Common myeloid progenitor, CD34-positive (primary cell): ENCODE results near the gene TNFRSF1A.

Source experiments
- CTCF ChIA-PET: fragments of 350-600 bp; sonication (Branson Sonifier 250); formaldehyde crosslinking; loops from one replicate; lab custom pipeline; 2021; ENCODE audit warnings: antibody characterized with exemption; lab: Charles Lee
- POLR2A ChIA-PET: fragments of 350-600 bp; sonication (Branson Sonifier 250); formaldehyde crosslinking; loops from one replicate; lab custom pipeline; 2021; ENCODE audit warnings: antibody characterized with exemption; lab: Charles Lee
- DNase-seq, 3 donors: peaks; one replicate each; pipeline versions ENCODE4 v3.0.0 to v3.0.0-alpha.2; 2013
- H3K27ac ChIP-seq, 2 experiments: 1 replicate in 1 of 2; 2 replicates in 1 of 2; pipeline ENCODE4 v1.7.0; 2013; ENCODE audit warnings: inconsistent platforms in 2 of 2, low read length in 2 of 2, mild to moderate bottlenecking in 2 of 2, low read depth in 1 of 2, moderate library complexity in 1 of 2; ENCODE audit not compliant: severe bottlenecking in 2 of 2, insufficient read depth in 1 of 2, poor library complexity in 1 of 2
- H3K27me3 ChIP-seq, 5 experiments: replicated peaks in 2 of 5; 1 replicate in 3 of 5; 2 replicates in 2 of 5; pipeline versions ENCODE4 v1.6.1 to v1.7.0; 2013; ENCODE audit warnings: low read length in 4 of 5, mild to moderate bottlenecking in 2 of 5, moderate library complexity in 2 of 5, inconsistent platforms in 1 of 5; ENCODE audit not compliant: insufficient read depth in 5 of 5, control insufficient read depth in 4 of 5
- H3K36me3 ChIP-seq, 4 experiments: 1 replicate in 2 of 4; 2 replicates in 2 of 4; pipeline versions ENCODE4 v1.6.1 to v1.7.0; 2013; ENCODE audit warnings: low read length in 3 of 4, control low read depth in 1 of 4, mild to moderate bottlenecking in 1 of 4; ENCODE audit not compliant: control insufficient read depth in 4 of 4, insufficient read depth in 4 of 4
- H3K4me1 ChIP-seq, 4 experiments: 1 replicate in 3 of 4; 2 replicates in 1 of 4; pipeline versions ENCODE4 v1.6.1 to v1.7.1; 2013; ENCODE audit warnings: low read length in 3 of 4, mild to moderate bottlenecking in 3 of 4, control low read depth in 1 of 4, inconsistent platforms in 1 of 4, moderate library complexity in 1 of 4; ENCODE audit not compliant: control insufficient read depth in 4 of 4, insufficient read depth in 4 of 4; ENCODE audit errors: control extremely low read depth in 1 of 4
- H3K4me3 ChIP-seq, 7 experiments: 1 replicate in 4 of 7; 2 replicates in 3 of 7; pipeline versions ENCODE4 v1.5.1 to v1.7.0; 2013; ENCODE audit warnings: mild to moderate bottlenecking in 7 of 7, low read length in 6 of 7, moderate library complexity in 6 of 7, inconsistent platforms in 2 of 7, low read depth in 2 of 7, control low read depth in 1 of 7; ENCODE audit not compliant: insufficient read depth in 4 of 7, control insufficient read depth in 1 of 7; ENCODE audit errors: extremely low read depth in 1 of 7
- H3K9me3 ChIP-seq, 5 experiments: 1 replicate in 4 of 5; 2 replicates in 1 of 5; pipeline versions ENCODE4 v1.6.1 to v1.7.1; 2013; ENCODE audit warnings: low read length in 4 of 5, mild to moderate bottlenecking in 2 of 5, inconsistent platforms in 1 of 5, low read depth in 1 of 5, moderate library complexity in 1 of 5; ENCODE audit not compliant: control insufficient read depth in 4 of 5, insufficient read depth in 2 of 5; ENCODE audit errors: control extremely low read depth in 1 of 5
- WGBS: methylation state at CpG from one replicate; pipeline ENCODE4 v1.1.5; 2013; ENCODE audit not compliant: insufficient coverage; 5-methylcytosine and 5-hydroxymethylcytosine counted together

The TNFRSF1A gene

DNA sequence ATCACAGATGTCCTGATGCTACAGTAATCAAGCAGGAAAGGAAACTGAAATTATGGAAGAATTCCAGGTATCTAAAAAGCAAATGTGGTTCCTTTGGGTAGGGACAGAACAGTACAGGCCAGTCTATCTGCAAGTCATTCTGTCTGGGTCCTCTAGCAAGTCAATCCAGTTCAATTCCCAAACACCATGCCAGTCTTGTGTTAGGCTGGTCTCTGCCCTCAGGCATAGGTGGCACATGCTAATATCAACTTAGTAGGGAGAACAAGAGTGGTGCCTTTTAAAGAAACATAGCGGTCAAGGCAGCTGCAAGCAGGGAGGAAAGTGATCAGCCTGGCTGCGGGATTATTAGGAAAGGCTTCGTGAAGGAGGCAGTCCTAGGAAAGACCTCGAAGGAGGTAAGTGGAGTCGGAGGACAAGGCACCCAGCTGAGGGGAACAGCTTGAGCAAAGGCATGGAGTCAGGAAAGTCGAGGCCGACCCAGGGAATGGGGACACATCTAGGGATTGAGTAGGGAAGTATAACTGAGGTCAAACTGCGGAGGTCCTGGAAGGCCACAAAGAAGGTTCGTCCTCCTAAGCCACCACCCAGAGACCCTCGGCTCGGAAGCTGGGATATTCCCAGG is 35.2 kb downstream of the TNFRSF1A start:
- Histone ChIP-seq H3K36me3 (no peaks in the 10 kb centered on the region), H3K4me1 (peaks cover 0 to 31% (median 30%) of the 10 kb centered on the region in 4 experiments), H3K9me3 (no peaks in the 10 kb centered on the region), H3K4me3 (no peak overlapping the region), H3K27ac (no peak overlapping the region), H3K27me3 (peaks cover 0 to 7% (median 0%) of the 10 kb centered on the region in 5 experiments)
- CTCF ChIA-PET: interaction anchor here (0.6 to 1.4 kb wide), 3 partner anchors 19 to 46 kb away, joined by 3 read pairs; no protein-coding TSS in a partner anchor
- DNase-seq: no peak
- WGBS: 95% methylated on average over 11 of the region's 11 CpGs
- POLR2A ChIA-PET: no interaction called here

DNA sequence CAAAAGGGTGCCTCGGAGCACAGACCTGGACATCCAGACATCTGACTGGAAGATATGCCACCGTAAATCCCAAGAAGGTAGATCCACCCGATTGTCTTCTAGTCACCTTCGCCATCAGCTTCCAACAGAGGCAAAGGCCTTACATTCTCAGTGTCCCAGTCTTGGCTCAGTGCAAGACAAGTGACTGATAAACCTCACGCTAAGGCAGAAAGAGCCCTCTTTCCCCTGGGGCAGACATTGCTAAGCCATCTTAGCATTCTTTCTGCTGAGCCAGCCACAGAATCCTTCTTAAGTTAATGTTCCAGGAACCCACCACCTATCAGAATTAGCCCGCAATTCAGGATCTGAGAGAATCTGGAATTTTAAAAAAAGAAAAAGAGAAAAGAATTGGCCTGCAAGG is 35.7 kb downstream of the TNFRSF1A start:
- H3K4me1 ChIP-seq: peaks cover 0 to 31% (median 29%) of the 10 kb centered on the region in 4 experiments
- ChIA-PET POLR2A (no interaction called here), CTCF (interaction anchor here (0.6 to 1.9 kb wide), 5 partner anchors 10 to 106 kb away, joined by 3 to 7 read pairs (median 3); partner anchors contain the start of gene CD9)

DNA sequence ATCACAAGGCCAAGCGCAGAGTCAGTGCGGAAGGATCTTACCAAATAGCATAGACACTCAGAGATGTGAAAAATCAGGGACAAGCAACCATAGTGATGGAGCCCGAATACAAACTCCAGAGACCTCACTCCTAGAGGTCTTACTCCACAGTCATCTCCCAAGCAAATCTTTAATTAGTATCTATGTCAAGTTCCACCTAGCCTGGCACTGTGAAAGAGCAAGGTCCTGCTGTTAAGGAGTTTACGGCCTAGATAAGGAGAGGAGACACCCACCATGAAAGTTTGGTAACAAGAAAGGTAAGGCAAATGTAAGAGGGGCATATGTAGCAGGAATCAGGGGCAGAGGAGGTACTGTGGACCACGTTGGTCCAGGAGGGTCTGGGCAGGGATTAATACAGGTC is 38.8 kb downstream of the TNFRSF1A start:
- WGBS: 100% methylated on average over 4 of the region's 5 CpGs
- DNase-seq: no peak
- H3K36me3 ChIP-seq: no peaks in the 10 kb centered on the region
- no peaks in the 10 kb centered on the region for H3K27me3 ChIP-seq
- POLR2A ChIA-PET: no interaction called here
- CTCF ChIA-PET: no interaction called here
- H3K9me3 ChIP-seq: no peaks in the 10 kb centered on the region
- no peak overlapping the region for H3K4me3 ChIP-seq
- H3K4me1 ChIP-seq: peaks cover 0 to 15% (median 14%) of the 10 kb centered on the region in 4 experiments
- H3K27ac ChIP-seq: no peak overlapping the region

More for the DNA sequence above, 35.7 kb downstream of the TNFRSF1A start:
- Histone ChIP-seq H3K36me3 (no peaks in the 10 kb centered on the region), H3K9me3 (no peaks in the 10 kb centered on the region), H3K27me3 (peaks cover 0 to 5% (median 0%) of the 10 kb centered on the region in 5 experiments), H3K27ac (no peak overlapping the region), H3K4me3 (no peak overlapping the region)
- no peak for DNase-seq
- 68% methylated on average over 5 of the region's 6 CpGs for WGBS

GRCh38 chr12:6302621-6303020 is 39.3 kb downstream of the TNFRSF1A start:
- no peaks in the 10 kb centered on the region for H3K36me3 ChIP-seq
- 85% methylated on average over 3 of the region's 3 CpGs for WGBS
- no peaks in the 10 kb centered on the region for H3K27me3 ChIP-seq
- ChIA-PET CTCF (interaction anchor here (1.4 kb wide), 1 partner anchor 20 kb away, joined by 3 read pairs; no protein-coding TSS in a partner anchor), POLR2A (no interaction called here)
- no peaks in the 10 kb centered on the region for H3K9me3 ChIP-seq
- H3K4me3 ChIP-seq: no peak overlapping the region
- H3K4me1 ChIP-seq: peaks cover 0 to 10% (median 9%) of the 10 kb centered on the region in 4 experiments
- DNase-seq: no peak
- no peak overlapping the region for H3K27ac ChIP-seq

- no peak overlapping the region for H3K27ac ChIP-seq
Observed at GRCh38 chr12:6301721-6302120, 40.2 kb downstream of the TNFRSF1A start.

DNA sequence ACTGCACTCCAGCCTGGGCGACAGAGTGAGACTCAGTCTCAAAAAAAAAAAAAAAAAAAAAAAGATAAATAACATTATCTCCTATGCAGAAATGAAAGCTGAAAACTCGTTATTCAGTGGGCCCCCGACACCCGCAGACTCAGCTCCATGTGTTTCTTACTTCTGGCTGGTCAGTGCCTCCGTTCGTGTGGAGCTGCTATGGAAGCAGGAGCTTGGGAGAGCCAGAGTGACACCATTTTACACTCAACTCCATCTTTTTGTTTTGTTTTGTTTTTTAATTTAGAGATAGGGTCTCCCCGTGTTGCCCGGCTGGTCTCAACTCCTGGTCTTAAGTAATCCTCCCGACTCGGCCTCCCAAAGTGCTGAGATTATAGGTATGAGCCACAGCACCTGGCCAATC is 44.7 kb downstream of the TNFRSF1A start:
- no peaks in the 10 kb centered on the region for H3K27me3 ChIP-seq
- H3K36me3 ChIP-seq: no peaks in the 10 kb centered on the region
- no peak overlapping the region for H3K4me3 ChIP-seq
- H3K4me1 ChIP-seq: peaks cover 0 to 31% (median 15%) of the 10 kb centered on the region in 4 experiments
- peak overlapping the region in 1 of 2 experiments; percentile 27 for H3K27ac ChIP-seq
- no peaks in the 10 kb centered on the region for H3K9me3 ChIP-seq
- DNase-seq: no peak
- 92% methylated on average over 2 of the region's 10 CpGs for WGBS
- CTCF ChIA-PET: interaction anchor here (1.0 to 1.8 kb wide), 3 partner anchors 9 to 130 kb away, joined by 3 to 4 read pairs (median 4); no protein-coding TSS in a partner anchor
- POLR2A ChIA-PET: no interaction called here

More at GRCh38 chr12:6301721-6302120, 40.2 kb downstream of the TNFRSF1A start:
- H3K36me3 ChIP-seq: no peaks in the 10 kb centered on the region
- DNase-seq: no peak
- no peak overlapping the region for H3K4me3 ChIP-seq
- H3K9me3 ChIP-seq: no peaks in the 10 kb centered on the region
- H3K4me1 ChIP-seq: peaks cover 0 to 6% (median under 1%) of the 10 kb centered on the region in 4 experiments
- CTCF ChIA-PET: interaction anchor here (0.6 to 1.4 kb wide), 2 partner anchors 21 to 244 kb away, joined by 3 to 4 read pairs; no protein-coding TSS in a partner anchor
- H3K27me3 ChIP-seq: no peaks in the 10 kb centered on the region
- POLR2A ChIA-PET: no interaction called here
- WGBS: 98% methylated on average over 5 of the region's 7 CpGs
